ENCODE measurements around the gene MARK4.

The MARK4 gene

DNA sequence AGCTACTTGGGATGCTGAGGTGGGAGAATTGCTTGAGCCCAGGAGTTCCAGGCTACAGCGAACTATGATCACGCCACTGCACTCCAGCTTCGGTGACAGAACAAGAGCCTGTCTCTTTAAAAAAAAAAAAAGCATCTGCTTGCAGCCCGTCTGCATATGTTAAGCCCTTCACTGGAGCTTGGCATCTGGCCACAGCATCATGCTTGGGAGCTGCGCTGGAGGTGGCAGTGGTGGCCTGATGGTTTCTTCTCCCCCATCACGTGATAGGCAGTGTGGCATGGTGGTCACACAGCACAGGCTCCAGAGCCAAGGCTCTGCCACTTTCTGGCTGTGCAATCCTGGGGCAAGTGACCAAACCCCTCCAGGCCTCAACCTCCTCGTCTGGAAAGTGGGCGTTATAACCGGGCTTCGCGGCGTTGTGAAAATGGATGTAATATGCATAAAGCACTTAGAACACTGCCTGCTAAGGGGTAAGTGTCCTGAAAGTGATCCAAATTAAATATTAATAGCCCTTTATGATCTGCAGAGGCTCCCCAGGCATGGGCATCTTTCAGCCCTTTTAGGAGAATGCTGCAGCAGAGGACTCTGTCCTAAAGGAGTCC is 24.4 kb downstream of the MARK4 start:
- no peak for DNase-seq

DNA sequence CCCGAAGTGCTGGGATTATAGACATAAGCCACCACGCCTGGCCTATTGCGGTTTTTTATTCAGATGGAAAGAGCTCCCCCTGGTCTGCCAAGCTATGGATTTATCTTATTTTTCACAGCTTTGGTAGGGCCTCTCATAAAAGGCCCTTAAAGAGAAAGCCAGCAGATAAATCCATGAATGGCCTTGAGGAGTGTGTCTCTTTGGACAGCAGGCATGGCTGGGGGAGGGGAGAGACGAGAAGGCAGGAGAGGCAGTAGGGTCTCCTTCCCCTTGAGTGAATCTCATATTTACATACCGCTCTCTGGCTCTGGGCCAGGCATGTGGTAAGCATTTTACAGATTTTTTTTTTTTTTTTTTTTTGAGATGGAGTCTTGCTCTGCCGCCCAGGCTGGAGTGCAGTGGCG is 25.2 kb downstream of the MARK4 start:
- no peak for DNase-seq

DNA sequence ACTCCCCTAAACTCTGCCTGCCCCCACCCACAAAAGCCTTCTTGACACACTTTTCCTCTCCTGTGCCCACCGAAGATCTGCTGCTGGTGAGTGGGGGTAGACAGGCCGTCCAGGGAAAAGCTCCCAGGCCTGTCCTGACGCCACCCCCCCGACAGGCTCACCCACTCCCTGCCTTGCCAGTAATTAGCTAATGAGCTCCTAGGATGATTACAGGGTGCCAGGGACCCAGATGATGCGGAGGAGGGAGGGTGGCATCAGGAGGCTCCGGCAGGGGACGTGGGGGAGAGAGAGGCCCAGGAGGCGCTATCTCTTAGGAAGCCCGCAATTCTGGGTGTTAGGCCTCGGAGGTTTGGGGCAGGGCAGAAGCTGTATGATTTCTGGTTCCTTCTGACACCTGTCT is 27.0 kb downstream of the MARK4 start:
- no peak for DNase-seq

DNA sequence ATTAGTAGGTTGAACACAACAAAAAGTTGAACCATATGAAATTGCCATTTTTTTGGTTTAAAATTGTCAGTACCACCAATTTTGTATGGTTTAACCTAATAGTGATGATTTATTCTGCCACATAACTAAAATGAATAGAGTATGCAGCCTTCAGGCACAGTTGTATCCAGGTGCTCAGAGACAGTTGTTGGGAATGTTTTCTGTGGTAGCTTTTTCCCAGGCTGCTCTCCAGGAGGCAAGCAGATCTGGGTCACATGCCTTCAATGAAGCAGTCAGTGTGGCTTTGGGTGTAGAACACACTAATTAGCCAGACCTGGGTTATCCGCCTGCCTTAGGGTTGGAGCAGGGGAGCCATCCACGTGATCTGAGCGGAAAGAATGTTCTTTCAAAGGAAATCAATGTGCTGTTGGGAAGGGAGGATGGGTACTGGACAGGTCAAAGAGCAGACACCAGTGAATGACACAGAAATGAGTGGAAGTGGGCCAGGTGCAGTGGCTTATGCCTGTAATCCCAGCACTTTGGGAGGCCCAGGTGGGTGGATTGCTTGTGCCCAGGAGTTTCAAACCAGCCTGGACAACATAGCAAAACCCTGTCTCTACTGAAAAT is 28.6 kb downstream of the MARK4 start:
- DNase-seq = no peak

DNA sequence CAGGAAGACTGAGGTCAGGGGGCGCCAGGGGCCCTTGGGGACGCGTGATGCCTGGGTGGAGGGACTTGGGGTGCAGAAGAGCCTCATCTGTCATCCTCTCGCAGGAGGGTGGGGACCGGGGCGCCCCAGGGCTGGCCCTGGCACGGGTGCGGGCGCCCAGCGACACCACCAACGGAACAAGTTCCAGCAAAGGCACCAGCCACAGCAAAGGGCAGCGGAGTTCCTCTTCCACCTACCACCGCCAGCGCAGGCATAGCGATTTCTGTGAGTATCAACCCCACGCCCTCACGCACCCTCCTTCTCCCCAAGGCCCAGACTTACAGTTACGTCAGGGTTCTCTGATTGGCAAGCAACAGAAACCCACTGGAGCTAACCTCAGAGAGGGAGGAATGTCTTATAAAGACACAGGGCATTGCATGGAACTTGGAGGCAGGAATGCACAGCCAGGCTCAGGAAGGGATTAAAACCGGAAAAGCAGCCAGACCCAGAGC is 29.4 kb downstream of the MARK4 start:
- no peak for DNase-seq

DNA sequence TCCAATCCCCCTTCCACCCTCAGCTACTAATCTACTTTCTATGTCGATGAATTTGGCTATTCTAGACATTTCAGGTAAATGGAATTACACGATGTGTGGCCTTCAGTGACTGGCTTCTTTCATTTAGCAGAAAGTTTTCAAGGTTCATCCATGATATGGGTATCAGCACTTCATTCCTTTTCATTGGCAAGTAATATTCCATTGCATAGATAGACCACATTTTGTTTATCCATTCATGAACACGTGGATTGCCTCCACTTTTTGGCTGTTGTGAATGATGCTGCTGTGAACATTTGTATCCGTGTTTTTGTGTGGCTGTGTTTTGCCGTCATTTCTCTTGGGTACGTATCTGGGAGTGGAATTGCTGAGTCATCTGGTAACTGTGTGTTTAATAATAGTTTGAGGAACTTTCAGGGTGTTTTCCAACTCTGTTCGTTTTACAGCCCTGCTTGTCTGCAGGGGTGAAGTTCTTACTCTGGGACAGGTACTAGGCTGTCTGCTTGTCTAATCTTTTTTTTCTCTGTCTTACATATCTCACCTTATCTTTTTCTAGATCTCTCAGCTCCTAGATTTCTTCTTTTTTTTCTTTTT is 32.5 kb downstream of the MARK4 start:
- DNase-seq = no peak

DNA sequence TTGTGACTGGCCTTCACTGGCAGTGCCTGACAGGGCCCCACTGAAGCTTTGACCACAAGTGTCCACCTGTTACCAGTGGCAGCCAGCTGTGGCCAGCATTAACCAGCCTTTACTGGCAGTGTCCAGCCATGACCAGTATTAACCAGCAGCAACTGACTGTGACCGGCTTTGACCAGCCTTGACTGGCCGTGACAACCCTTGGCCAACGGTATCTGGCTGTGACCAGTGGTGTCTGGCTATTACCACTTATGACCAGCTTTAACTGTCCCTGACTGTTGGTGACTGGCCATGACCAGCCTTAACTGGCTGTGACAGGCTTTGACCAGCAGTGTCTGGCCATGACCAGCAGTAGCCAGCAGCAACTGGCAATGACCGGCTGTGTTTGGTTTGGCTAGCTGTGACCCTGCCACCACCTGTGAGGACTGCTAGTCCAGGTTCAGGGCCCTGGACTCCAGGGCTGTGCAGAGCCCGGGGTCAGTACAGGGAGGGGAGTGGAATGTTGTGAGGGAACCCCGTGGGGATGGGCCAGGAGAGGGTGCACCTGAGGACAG is 39.4 kb downstream of the MARK4 start:
- no peak for DNase-seq

DNA sequence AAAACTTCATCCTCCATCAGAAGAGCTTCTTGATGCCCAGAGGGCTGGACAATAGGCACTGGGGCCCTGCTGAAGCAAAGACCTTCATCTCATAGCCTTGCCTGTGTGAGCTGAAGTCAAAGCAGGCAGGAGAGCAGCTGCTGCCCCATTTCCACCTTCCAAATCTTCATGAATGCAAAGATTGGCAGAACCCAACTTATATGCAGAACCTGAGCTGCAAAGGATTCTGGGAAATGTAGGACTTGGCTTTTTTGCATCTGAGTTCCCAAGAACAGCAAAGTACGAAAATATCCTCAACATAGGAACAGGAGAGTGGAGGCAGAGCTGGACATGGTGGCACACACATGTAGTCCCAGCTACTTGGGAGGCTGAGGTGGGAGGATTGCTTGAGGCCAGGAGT is 40.8 kb downstream of the MARK4 start:
- no peak for DNase-seq

DNA sequence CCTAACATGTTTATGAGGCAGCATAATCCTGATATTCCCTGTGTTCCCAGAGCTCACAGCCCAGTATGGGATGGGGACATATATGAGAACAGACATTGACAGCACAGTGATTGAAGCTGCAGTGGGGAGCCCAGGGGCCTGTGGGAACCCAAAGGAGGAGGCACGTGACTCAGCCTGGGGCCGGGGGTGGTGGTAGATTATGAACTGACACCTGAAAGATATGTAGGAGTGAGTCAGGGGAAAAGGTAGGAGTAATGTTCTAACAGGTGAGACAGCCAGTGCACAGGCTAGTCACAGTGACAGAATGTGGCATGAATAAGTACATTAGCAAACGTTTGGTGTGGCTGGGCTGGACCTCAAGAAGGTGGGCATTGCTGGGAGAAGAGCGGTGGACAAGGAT is 42.6 kb downstream of the MARK4 start:
- peak; percentile 46 for DNase-seq

DNA sequence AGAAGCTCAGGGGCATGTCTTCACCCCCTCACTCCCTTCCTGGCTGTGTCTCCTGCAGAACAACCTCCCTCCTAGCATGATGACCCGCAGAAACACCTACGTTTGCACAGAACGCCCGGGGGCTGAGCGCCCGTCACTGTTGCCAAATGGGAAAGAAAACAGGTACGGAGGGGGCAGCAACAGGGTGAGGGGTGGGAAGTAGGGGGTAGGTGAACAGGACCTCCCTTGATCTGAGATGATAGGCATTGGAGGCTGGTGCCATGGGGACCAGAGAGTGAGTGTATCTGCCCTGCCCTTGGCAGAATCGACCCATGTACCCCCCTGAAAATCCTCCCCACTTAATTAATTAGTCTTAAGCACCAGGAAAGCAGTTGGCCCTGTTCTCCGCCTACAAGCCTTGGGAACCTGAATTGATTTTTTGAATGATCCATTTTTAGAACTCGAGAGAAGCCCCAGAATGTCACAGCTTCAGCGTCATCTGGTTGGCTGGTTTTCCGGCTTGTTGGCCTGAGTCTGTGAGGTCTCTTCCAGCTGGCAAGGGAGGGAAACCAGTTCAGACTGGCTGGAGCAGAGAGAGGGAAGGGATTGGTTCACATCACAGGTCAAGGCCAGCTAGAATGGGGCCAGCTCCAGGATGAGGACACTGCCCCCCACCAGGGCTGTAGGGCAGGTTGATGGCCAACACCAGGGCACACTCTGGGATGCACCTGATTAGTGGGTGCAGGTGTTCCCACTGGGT is 43.4 kb downstream of the MARK4 start:
- no peak for DNase-seq

DNA sequence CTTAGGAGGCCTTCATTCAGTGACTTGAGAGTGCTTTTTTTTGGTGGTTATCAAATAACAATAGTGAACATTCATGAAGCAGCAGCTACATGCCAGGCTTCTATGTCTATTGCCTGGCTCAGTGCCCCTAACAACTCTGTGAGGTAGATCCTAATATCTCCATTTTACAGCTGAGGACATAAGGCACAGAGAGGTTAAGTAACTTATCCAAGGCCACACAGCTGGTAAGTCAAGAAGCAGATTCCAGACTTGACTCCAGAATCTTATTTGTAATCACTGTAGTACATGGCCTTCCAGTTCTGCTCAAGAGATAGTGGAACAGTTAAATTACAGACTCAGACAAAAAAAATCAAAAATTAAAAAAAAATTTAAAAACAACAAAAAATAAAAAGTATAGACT is 44.8 kb downstream of the MARK4 start:
- no peak for DNase-seq

DNA sequence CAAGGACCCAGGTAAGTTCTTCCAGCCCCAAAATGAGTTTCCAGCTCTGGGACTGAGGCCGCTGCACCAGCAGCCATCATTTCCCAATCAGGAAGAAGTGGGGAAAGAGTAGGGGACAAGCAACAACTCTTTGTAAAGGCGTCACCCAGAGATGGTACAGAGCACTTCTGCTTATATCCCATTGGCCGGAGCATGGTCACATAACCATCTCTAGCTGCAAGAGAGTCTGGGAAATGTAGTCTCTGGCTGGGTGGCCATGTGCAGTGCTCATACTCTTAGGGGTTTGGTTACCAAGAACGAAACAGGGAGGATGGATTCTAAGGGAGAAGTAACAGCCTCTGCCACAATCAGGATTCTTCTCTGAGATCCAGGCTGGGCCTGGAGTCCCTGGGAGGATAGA is 45.3 kb downstream of the MARK4 start:
- no peak for DNase-seq

DNA sequence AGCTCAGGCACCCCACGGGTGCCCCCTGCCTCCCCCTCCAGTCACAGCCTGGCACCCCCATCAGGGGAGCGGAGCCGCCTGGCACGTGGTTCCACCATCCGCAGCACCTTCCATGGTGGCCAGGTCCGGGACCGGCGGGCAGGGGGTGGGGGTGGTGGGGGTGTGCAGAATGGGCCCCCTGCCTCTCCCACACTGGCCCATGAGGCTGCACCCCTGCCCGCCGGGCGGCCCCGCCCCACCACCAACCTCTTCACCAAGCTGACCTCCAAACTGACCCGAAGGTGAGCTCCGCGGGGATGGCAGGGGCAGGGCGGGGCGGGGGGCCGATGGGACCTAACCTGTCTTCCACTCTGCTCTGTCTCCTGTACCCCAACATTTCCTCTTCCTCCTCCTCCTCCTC is 46.6 kb downstream of the MARK4 start:
- DNase-seq = no peak

DNA sequence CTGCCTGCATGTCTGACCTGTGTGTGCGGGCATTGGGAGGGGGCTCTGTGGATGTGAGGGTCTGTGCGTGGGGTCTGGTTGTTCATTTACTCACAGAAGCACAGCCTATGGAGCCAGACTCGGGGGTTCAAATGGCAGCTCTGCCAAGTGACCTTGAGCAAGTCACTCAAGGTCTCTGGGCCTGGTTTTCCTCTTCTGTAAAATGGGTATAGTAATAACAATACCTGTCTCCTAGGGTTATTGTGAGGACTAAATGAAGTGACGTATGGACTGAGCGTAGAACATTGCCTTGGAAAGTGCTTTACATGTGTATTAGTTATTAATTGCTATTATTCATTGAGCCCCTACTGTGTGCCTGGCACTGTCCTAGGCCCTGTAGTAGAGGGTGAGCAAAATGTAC is 47.2 kb downstream of the MARK4 start:
- no peak for DNase-seq

DNA sequence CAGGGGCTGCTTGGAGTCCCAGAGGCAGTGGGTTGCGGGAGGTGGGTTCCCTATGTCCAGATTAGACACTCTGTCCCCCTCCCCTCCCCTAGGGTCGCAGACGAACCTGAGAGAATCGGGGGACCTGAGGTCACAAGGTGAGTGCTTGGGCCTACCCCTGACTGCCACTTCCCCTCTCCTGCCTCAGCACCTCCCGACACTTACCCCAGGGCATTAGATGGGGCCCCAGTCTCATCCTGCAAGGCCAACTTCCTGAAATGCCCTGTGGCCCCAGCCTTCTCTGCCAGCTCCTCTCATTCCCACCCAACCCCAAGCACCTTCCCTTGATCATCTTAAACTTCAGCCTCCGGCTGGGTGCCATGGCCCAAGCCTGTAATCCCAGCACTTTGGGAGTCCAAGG is 48.6 kb downstream of the MARK4 start:
- no peak for DNase-seq

DNA sequence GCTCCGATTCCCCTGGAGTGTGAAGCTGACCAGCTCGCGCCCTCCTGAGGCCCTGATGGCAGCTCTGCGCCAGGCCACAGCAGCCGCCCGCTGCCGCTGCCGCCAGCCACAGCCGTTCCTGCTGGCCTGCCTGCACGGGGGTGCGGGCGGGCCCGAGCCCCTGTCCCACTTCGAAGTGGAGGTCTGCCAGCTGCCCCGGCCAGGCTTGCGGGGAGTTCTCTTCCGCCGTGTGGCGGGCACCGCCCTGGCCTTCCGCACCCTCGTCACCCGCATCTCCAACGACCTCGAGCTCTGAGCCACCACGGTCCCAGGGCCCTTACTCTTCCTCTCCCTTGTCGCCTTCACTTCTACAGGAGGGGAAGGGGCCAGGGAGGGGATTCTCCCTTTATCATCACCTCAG is 51.3 kb downstream of the MARK4 start:
- no peak for DNase-seq

DNA sequence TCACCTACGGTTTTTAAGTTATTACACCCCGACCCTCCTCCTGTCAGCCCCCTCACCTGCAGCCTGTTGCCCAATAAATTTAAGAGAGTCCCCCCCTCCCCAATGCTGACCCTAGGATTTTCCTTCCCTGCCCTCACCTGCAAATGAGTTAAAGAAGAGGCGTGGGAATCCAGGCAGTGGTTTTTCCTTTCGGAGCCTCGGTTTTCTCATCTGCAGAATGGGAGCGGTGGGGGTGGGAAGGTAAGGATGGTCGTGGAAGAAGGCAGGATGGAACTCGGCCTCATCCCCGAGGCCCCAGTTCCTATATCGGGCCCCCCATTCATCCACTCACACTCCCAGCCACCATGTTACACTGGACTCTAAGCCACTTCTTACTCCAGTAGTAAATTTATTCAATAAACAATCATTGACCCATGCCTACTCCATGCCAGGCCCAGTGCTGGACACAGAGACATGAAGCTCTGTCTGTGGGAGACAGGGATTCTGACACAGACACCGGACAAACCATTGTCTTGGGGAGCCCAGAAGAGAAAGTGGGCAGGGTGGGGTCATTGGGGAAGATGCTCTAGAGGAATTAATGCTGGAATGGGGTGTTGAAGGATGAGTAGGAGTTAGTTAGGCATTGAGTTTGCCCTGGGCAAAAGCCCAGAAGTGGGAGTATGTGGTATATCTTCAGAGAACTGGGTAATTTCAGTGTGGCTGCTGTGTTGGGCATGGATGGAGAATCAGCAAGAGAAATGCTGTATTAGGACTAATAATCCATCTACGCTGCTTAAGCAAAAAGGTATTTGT is 52.4 kb downstream of the MARK4 start:
- DNase-seq = no peak

DNA sequence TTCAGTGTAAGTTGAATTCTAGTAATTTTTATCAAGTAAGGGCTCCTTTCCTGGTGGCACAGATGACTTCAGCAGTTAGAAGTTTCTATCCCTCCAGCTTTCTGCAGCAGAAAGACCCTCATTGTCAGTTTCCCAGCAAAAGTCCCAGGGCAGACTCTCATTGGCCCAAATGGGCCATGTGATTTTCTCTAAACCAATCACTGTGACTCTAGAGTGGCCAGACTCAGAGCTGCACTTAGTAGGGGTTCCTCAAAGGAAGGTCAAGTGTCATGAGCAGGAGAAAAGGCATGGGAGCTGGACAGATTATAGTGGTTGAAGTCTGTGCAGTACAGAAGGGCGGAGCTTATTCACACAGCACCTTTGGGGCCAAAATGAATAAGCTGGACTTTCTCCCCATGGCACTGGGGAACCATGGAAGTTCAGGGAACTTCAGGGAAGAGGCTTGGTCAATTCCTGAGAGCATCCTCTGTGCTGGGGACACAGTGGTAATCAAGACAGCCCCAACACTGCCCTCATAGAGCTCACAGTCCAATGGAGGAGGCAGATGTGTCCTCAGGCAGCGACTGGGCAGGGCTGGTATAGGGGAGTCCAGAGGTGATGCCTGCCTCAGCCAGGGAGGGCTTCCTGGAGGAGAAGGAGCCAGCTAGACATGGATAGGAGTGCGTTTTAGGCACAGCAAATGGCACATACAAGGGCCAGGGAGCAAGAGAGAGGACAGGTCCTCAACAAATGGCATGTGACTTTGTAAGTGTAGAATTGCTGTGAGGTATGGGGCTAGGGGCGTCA is 53.3 kb downstream of the MARK4 start:
- no peak for DNase-seq

DNA sequence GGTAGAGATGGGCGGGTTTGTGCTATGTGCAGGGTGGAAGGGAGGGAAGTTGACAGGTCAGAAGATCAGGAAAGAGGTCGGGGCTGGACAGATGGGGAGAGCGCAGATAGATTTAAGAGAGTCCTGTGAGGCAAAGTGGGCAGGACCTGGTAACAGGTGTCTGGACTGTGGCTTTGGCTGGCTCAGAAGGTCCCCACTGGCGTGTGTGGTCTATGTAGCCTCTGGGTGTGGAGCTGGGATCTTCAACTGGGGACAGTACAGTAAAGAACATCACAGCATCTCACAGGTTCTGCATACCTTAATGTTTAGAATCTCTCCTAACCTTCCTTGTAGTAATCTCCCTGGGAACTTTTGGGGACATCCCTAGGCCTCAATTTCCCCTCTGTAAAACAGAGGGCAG is 53.9 kb downstream of the MARK4 start:
- no peak for DNase-seq

DNA sequence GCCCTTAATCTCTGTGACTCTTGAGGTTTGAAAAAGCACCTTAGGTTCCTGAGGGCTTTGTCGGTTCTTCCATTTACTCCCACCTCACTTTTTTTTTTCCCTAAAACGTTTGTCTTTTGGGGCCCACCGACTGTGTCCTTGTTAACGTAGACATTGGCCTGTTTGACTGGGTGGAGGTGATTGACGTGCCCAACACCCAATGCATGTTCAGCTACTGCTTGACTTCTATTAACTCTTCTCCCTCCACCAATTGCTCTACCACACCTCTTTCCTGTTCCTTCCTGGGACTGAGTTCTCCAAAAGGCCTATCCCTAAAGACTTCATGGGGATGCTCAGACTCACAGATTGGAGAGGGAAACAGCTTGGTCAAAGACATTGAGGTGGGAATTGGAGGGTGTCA is 54.4 kb downstream of the MARK4 start:
- no peak for DNase-seq

DNA sequence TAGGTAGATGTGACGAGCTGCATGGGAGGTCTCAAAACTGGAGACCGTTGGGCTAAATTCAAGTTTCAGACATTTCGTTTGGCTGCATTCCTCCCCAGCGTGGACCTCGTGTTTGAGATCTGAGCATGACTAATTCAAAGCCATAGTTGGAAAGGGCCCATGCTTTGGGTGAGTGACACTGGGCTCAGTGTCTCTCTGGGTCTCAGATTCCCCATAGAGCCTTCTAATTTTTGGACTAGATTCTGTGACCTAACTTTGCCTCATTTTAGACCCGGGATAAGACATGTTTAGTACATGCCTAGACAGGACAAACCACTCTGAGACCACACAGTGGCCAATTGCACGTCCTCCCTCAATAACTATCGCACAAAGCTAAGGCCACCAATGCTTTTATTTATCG is 55.0 kb downstream of the MARK4 start:
- no peak for DNase-seq

DNA sequence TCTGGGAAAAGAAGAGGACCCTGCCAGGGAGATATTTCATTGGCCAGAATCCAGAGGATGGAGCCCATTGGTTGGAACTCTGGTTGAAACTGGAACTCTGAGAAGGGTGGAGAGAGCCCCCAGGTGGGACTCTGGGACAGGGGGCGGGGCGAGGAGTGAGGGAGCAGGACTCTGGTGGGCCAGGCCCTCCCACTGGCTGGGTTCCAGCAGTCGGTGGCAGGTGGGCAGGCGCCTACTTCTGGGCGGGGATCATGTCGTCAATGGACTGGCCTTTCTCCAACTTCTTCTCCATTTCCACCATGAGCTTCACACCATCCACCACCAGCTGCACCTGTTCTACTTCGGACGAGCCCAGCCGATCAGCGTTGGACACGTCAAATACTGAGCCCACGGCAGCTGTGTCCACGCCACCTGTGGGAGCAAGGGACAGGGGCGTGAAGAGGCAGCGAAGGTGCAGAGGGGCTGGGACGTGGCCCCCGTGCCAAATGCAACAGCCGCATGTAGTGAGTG is 55.5 kb downstream of the MARK4 start:
- no peak for DNase-seq
